HL-60 (cell line): ENCODE measurements around the gene SHKBP1.

ENCODE experiments used
- CTCF ChIP-seq: IDR thresholded peaks from one replicate; pipeline ENCODE4 v1.5.1; 2011; ENCODE audit warnings: low read length, control low read depth, inconsistent platforms; ENCODE audit not compliant: insufficient read depth
- GABPA ChIP-seq: IDR thresholded peaks from 2 replicates; pipeline ENCODE4 v1.6.1; 2012; ENCODE audit warnings: low read depth
- POLR2AphosphoS5 ChIP-seq: IDR thresholded peaks from 2 replicates; pipeline ENCODE4 v1.6.1; 2012; ENCODE audit warnings: low read depth
- SPI1 ChIP-seq: IDR thresholded peaks from 2 replicates; pipeline ENCODE4 v1.6.1; 2012; ENCODE audit warnings: low read depth, mild to moderate bottlenecking, borderline replicate concordance
- TF ChIP-seq, protein P1 (sequence below): IDR thresholded peaks from 2 replicates; pipeline ENCODE4 v1.6.1; 2012; ENCODE audit warnings: low read depth; ENCODE audit not compliant: insufficient replicate concordance

DNA sequence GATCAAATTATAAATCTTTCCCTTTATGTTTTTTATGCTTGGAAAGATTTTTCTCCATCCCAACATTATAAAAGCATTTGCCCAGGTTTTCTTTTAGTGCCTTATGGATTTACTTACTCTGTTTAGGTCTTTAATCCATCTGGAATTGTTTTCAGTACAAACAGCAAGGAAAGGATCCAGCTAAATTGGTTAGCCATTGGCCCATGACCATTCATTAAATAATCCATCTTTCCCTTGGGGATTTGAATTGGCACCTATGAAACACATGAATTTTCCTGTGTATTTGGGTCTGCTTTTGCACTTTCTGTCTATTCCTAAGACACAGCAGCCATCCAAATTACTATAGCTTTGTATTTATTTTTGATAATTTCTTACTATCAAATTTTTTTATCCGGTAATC lies 28.8 kb upstream of the SHKBP1 start:
- no peak for TF ChIP-seq CTCF
- no peak for TF ChIP-seq POLR2AphosphoS5
- TF ChIP-seq, protein P1, sequence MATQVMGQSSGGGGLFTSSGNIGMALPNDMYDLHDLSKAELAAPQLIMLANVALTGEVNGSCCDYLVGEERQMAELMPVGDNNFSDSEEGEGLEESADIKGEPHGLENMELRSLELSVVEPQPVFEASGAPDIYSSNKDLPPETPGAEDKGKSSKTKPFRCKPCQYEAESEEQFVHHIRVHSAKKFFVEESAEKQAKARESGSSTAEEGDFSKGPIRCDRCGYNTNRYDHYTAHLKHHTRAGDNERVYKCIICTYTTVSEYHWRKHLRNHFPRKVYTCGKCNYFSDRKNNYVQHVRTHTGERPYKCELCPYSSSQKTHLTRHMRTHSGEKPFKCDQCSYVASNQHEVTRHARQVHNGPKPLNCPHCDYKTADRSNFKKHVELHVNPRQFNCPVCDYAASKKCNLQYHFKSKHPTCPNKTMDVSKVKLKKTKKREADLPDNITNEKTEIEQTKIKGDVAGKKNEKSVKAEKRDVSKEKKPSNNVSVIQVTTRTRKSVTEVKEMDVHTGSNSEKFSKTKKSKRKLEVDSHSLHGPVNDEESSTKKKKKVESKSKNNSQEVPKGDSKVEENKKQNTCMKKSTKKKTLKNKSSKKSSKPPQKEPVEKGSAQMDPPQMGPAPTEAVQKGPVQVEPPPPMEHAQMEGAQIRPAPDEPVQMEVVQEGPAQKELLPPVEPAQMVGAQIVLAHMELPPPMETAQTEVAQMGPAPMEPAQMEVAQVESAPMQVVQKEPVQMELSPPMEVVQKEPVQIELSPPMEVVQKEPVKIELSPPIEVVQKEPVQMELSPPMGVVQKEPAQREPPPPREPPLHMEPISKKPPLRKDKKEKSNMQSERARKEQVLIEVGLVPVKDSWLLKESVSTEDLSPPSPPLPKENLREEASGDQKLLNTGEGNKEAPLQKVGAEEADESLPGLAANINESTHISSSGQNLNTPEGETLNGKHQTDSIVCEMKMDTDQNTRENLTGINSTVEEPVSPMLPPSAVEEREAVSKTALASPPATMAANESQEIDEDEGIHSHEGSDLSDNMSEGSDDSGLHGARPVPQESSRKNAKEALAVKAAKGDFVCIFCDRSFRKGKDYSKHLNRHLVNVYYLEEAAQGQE, result no peak
- TF ChIP-seq GABPA, result no peak
- no peak for TF ChIP-seq SPI1
